CD4-positive, alpha-beta T cell treated with Interleukin-10 for 1 hour (primary cell): ENCODE results near the gene TET1.
"Not testable (repeated sequence)": the region's sequence is repeated elsewhere in the genome, so short reads cannot be mapped to it uniquely, and the experiment has no call there.

Source experiments
- DNase-seq: peaks from one replicate; pipeline ENCODE4 v3.0.0-alpha.2; 2020

TET1 gene

DNA sequence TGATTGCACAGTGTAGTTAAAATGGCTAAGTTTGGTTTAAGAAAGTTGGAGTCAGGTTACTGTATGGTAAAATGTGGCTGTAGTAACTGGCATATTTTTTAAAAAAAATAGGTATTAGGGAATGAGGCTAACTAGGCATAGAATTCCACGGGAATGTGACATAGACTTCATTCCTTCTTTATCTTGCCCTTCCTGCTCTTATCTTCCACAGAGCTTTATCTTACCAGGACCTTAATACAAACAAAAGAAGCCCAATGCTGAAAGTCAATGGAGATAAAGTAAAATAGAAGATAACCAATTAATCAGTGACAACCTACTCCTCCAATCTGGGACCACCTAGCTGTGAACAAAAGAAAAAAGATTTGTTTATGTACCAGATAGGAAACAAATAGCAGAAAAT, 58.1 kb downstream of the TET1 start:
- DNase-seq: no peak

GRCh38 chr10:68619595-68619994, 59.5 kb downstream of the TET1 start:
- no peak for DNase-seq

GRCh38 chr10:68625316-68625921, 65.3 kb downstream of the TET1 start:
- DNase-seq: peak; percentile 3

- DNase-seq: peak; percentile 31
Observed at GRCh38 chr10:68628576-68629127, 68.5 kb downstream of the TET1 start.

DNA sequence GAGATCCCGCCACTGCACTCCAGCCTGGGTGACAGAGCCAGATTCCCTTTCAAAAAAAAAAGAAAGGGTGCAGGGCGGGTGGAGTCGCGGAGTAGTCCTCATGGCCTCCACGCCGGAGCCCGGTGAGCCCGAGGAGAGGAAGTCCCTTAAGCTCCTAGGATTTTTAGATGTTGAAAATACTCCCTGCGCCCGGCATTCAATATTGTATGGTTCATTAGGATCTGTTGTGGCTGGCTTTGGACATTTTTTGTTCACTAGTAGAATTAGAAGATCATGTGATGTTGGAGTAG, 72.1 kb downstream of the TET1 start:
- not testable (repeated sequence) for DNase-seq

- no peak for DNase-seq
Observed at GRCh38 chr10:68633281-68633680, 73.1 kb downstream of the TET1 start.

DNA sequence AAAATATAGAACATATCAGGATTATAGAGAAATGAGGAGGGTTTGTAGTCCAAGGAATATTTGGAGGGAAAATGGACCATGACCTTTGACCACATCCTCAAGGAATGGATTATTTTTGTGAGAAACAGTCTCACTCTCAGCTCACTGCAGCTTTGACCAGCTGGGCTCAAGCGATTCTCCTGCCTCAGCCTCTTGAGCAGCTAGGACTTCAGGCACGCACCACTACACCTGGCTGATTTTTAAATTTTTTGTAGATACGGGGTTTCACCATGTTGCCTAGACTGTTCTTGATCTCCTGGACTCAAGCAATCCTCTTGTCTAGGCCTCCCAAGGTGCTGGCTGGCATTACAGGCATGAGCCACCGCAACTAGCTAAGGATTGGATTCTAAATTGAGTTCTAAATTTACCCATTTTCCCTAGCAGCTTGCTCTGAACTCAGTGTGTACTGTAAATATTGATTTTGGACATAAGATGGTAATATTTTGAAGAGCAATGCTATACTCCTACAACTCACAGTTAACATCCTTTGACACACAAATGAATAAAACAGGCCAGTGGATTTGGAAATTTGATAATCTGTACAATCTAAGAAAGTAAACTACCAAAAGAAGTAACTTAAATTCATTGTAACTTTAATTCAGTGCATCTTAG, 73.8 kb downstream of the TET1 start:
- DNase-seq: no peak

- DNase-seq: no peak
Observed at GRCh38 chr10:68636335-68636734, 76.2 kb downstream of the TET1 start.

DNA sequence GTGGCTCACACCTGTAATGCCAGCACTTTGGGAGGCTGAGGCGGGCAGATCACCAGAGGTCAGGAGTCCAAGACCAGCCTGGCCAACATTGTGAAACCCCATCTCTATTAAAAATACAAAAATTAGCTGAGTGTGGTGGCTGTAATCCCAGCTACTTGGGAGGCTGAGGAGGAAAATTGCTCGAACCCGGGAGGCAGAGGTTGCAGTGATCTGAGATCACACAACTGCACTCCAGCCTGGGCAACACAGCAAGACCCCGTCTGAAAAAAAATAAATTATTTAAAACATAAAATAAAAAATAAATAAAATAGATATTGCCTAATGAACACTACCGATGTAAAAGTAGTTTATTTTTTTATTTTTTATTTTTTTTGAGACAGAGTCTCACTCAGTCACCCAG, 83.4 kb downstream of the TET1 start:
- not testable (repeated sequence) for DNase-seq

DNA sequence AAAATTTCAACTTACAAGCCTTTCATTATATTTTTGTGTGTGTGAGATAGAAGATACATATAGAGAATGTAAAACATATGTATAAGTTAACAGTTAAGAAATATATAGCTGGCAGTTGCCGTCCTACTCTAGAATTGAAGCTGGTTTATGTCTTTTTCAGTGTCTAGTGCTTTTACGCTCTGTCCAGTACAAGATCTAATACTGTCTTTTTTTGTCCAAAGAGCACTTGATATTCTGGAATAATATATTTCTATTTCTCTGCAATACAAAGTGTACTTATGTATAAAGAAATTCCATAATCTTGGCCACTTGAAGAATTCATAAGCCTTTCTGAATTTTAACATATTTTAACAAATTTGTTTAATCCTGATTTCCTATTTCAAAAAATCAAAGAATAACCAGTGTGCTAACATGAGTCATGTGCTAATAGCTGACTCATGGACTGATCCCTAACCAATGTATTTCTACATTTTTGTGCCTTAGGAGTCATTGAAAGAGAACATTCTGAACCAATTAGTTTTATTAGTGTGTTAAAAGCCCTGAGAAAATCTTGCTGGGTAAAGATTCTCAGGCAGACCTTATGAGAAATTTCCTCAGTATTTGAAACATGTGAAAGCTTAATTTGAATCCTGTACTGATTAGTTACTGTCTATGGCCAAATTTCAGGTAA, 87.7 kb downstream of the TET1 start:
- DNase-seq: no peak

DNA sequence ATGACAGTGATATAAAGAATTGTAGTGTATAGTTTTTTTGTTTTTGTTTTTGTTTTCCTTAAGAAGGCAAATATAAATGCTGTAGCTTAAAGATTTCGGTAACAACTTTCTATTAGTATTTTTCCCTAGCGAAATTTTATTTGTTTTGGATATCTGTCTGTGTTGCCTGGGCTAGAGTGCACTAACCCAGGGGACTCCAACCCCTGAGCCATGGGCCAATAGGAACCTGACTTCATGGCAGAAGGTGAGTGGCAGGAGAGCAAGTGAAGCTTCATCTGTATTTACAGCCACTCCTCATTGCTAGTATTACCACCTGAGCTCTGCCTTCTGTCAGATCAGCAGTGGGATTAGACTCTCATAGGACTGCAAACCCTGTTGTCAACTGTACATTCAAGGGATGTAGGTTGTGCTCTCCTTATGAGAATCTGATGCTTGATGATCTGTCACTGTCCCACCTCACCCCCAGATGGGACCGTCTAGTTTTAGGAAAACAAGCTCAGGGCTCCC, 95.5 kb downstream of the TET1 start:
- no peak for DNase-seq

DNA sequence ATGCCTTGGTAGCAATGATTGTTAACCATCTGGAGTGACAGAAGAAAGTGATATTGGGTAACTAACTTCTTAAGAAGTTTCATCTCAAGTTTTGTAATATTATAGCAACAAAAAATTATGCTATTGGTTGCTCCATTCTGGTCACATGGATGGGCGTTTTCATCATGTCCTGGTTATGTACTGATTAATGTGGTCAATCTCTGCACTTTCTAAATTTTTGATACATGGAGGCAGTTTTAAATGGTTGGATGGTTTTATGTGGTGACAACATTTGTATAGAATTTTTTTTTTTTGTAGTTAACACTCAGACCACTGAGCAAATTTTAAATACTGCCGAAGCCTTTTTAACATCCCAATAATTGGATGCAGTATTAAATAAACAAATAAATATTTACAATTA, 105.7 kb downstream of the TET1 start:
- DNase-seq: no peak

GRCh38 chr10:68666280-68666760, 106.2 kb downstream of the TET1 start:
- no peak for DNase-seq

- no peak for DNase-seq
Observed at GRCh38 chr10:68668231-68668630, 108.1 kb downstream of the TET1 start.

DNA sequence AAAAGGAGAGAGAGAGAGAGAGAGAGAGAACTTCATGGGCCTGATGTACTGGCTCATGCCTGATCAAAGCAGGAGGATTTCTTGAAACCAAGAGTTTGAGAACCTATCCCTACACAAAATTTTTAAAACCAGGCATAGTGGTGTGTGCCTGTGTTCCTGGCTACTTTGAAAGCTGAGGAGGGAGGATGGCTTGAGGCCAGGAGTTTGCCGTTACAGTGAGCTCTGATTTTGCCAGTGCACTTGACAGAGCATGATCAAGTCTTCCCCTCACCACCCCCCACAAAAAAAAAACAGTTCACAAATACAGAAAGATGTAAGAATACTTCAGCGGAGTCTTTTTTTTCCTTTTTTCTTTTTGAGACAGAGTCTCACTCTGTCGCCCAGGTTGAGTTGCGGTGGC, 108.8 kb downstream of the TET1 start:
- DNase-seq: no peak

GRCh38 chr10:68684413-68684812, 124.3 kb downstream of the TET1 start:
- DNase-seq: peak; percentile 43

DNA sequence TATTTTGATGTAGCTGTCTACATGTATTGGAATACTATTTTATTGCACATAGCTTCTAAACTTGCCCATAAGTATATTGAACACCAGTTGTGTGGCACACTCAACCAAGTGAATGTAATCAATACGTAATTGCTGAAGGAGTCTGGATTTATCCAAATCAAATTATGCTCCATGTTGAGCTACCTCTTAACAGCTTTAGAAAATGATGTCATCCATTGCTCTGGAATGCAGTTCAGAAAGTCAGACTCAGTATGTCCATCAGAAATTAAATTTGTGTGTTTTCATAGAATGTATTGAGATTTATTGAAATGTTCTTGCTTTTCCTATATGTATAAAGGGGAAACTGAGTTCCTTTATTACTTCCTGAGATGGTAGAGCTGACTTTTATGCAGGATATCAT, 135.9 kb downstream of the TET1 start:
- no peak for DNase-seq

- no peak for DNase-seq
Observed at GRCh38 chr10:68697106-68697505, 137.0 kb downstream of the TET1 start.

GRCh38 chr10:68700197-68700596, 140.1 kb downstream of the TET1 start:
- no peak for DNase-seq

- no peak for DNase-seq
Observed at GRCh38 chr10:68705548-68705947, 145.4 kb downstream of the TET1 start.

DNA sequence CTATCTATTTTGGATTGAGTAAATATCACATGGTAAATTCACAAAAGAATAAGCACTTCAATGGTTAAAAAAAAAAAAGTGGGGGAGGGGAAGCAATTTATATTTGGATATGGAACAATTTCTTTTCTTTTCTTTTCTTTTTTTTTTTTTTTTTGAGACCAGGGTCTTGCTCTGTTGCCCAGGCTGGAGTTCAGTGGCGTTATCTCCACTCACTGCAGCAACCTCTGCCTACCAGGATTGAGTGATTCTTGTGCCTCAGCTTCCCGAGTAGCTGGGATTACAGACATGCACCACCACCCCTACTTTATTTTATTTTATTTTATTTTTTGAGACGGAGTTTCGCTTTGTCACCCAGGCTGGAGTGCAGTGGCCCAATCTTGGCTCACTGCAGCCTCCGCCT, 148.8 kb downstream of the TET1 start:
- not testable (repeated sequence) for DNase-seq

DNA sequence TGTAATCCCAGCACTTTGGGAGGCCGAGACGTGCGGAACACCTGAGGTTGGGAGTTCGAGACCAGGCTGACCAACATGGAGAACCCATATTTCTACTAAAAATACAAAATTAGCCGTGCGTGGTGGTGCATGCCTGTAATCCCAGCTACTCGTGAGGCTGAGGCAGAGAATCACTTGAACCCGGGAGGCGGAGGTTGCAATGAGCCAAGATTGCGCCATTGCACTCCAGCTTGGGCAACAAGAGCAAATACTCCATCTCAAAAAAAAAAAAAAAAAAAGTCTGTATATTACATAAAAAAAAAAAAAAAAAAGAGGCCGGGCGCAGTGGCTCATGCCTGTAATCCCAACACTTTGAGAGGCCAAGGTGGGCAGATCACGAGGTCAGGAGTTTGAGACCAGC, 152.9 kb downstream of the TET1 start:
- DNase-seq: not testable (repeated sequence)

- DNase-seq: no peak
Observed at GRCh38 chr10:68717435-68717834, 157.3 kb downstream of the TET1 start.
